HCT116 (cell line): Measurements from ENCODE around the gene CALML3. TPM values are rescaled to one million over a fixed set of nuclear protein-coding genes. Genes with fewer than 3 reads are reported as not detected.

ENCODE experiments used
- ATAC-seq: fragments of 200-7000 bp; cut with Tn5 transposase; 2 replicates; pipeline ENCODE4 v1.9.1; 2020; ENCODE audit warnings: mild to moderate bottlenecking, moderate library complexity
- BruUV-seq: library from RNA; stranded (reverse); fragments of 400-500 nt; replicated peaks from 2 replicates; lab custom pipeline; 2021; lab: Mats Ljungman, UMichigan
- CTCF ChIA-PET: fragments of 300-600 bp; sonication (Branson Sonifier 250); formaldehyde crosslinking; loops from one replicate; lab custom pipeline; 2021; ENCODE audit warnings: antibody characterized with exemption; lab: Charles Lee
- POLR2A ChIA-PET: fragments of 300-600, 350-600 bp; sonication (Branson Sonifier 250); formaldehyde crosslinking; loops from one replicate; lab custom pipeline; 2021; ENCODE audit warnings: antibody characterized with exemption; lab: Charles Lee
- RAD21 ChIA-PET, 2 experiments: fragments of 300-600 bp; sonication (Branson Sonifier 250); formaldehyde crosslinking; loops; one replicate each; lab custom pipeline; 2023; ENCODE audit warnings: low total read pairs in 2 of 2; ENCODE audit not compliant: uncharacterized antibody in 2 of 2, unreplicated experiment in 2 of 2, low non-redundant PET in 1 of 2; lab: Charles Lee
- DNase-seq: peaks from one replicate; pipeline ENCODE4 v3.0.0-alpha.2; 2010; ENCODE audit warnings: low read depth, low spot score
- H2AFZ ChIP-seq: fragments of 200-600 bp; shearing (Covaris generic), sonication (generic); 2 replicates; pipeline ENCODE4 v1.6.1; 2017; ENCODE audit warnings: low read depth, mixed run types, mixed read lengths, antibody characterized with exemption, low read length; ENCODE audit not compliant: poor library complexity, severe bottlenecking
- H3K27ac ChIP-seq: 2 replicates; pipeline ENCODE4 v1.5.1; 2012; ENCODE audit warnings: low read depth, low read length
- H3K27me3 ChIP-seq: fragments of 200-600 bp; sonication (generic); 2 replicates; pipeline ENCODE4 v1.6.1; 2016; ENCODE audit warnings: mixed run types, low read length, mixed read lengths; ENCODE audit not compliant: insufficient read depth
- H3K36me3 ChIP-seq, 2 experiments: fragments of 200-500 bp in 1 of 2; fragments of 200-600 bp in 1 of 2; sonication (Bioruptor generic) in 1 of 2; sonication (generic) in 1 of 2; 2 replicates each; pipeline versions ENCODE4 v1.5.1 to v1.6.1; 2014 to 2016; ENCODE audit warnings: low read length in 2 of 2, inconsistent platforms in 1 of 2, mixed read lengths in 1 of 2, mixed run types in 1 of 2; ENCODE audit not compliant: insufficient read depth in 2 of 2, control insufficient read depth in 1 of 2
- H3K4me1 ChIP-seq, 2 experiments: fragments of 200-600 bp in 1 of 2; sonication (generic) in 1 of 2; 2 replicates each; pipeline versions ENCODE4 v1.5.1 to v1.6.1; 2012 to 2017; ENCODE audit warnings: low read length in 2 of 2, inconsistent platforms in 1 of 2, mild to moderate bottlenecking in 1 of 2, mixed read lengths in 1 of 2, mixed run types in 1 of 2, moderate library complexity in 1 of 2; ENCODE audit not compliant: insufficient read depth in 2 of 2, control insufficient read depth in 1 of 2
- H3K4me2 ChIP-seq: fragments of 200-600 bp; sonication (generic); 2 replicates; pipeline ENCODE4 v1.6.1; 2017; ENCODE audit warnings: mixed run types, low read length, mixed read lengths
- H3K4me3 ChIP-seq, 2 experiments: fragments of 200-600 bp in 1 of 2; sonication (generic) in 1 of 2; replicated peaks in 1 of 2; 2 replicates each; pipeline ENCODE4 v1.5.1; 2011 to 2016; ENCODE audit warnings: low read length in 2 of 2, control low read depth in 1 of 2, low read depth in 1 of 2, mild to moderate bottlenecking in 1 of 2, mixed read lengths in 1 of 2, mixed run types in 1 of 2
- H3K79me2 ChIP-seq: fragments of 200-600 bp; sonication (generic); 2 replicates; pipeline ENCODE4 v1.6.1; 2017; ENCODE audit warnings: mild to moderate bottlenecking, mixed run types, low read length, moderate library complexity, mixed read lengths; ENCODE audit not compliant: insufficient read depth
- H3K9ac ChIP-seq: fragments of 200-600 bp; sonication (generic); 2 replicates; pipeline ENCODE4 v1.6.1; 2016; ENCODE audit warnings: low read length, mixed read lengths
- H3K9me2 ChIP-seq: fragments of 200-600 bp; sonication (generic), shearing (Covaris generic); 2 replicates; pipeline ENCODE4 v1.6.1; 2017; ENCODE audit warnings: mixed run types, mild to moderate bottlenecking, moderate library complexity; ENCODE audit not compliant: insufficient read depth
- H3K9me3 ChIP-seq, 2 experiments: fragments of 200-500 bp in 1 of 2; fragments of 200-600 bp in 1 of 2; sonication (Bioruptor generic) in 1 of 2; sonication (generic) in 1 of 2; 2 replicates each; pipeline ENCODE4 v1.6.1; 2014 to 2017; ENCODE audit warnings: low read length in 2 of 2, mixed read lengths in 2 of 2, inconsistent platforms in 1 of 2, low read depth in 1 of 2, mild to moderate bottlenecking in 1 of 2, mixed run types in 1 of 2, moderate library complexity in 1 of 2; ENCODE audit not compliant: control insufficient read depth in 1 of 2, insufficient read depth in 1 of 2
- H4K20me1 ChIP-seq: fragments of 200-600 bp; sonication (generic), shearing (Covaris generic); 2 replicates; pipeline ENCODE4 v1.6.1; 2017; ENCODE audit warnings: mixed run types, mild to moderate bottlenecking, moderate library complexity; ENCODE audit not compliant: insufficient read depth
- ATF3 ChIP-seq: IDR thresholded peaks from 2 replicates; pipeline ENCODE4 v1.6.1; 2012
- CBX3 ChIP-seq: IDR thresholded peaks from 2 replicates; pipeline ENCODE4 v1.6.1; 2012; ENCODE audit warnings: low read depth
- CEBPB ChIP-seq: IDR thresholded peaks from 2 replicates; pipeline ENCODE4 v1.6.1; 2012; ENCODE audit warnings: low read depth
- FOSL1 ChIP-seq: IDR thresholded peaks from 2 replicates; pipeline ENCODE4 v1.6.1; 2012; ENCODE audit warnings: low read depth
- JUND ChIP-seq: IDR thresholded peaks from 2 replicates; pipeline ENCODE4 v1.6.1; 2012
- MAX ChIP-seq: IDR thresholded peaks from 2 replicates; pipeline ENCODE4 v1.6.1; 2012
- POLR2AphosphoS5 ChIP-seq: IDR thresholded peaks from 2 replicates; pipeline ENCODE4 v1.6.1; 2011; ENCODE audit warnings: mild to moderate bottlenecking, low read depth, low read length, moderate library complexity
- RAD21 ChIP-seq: IDR thresholded peaks from 2 replicates; pipeline ENCODE4 v1.6.1; 2012; ENCODE audit warnings: low read depth, mild to moderate bottlenecking
- SIN3A ChIP-seq: IDR thresholded peaks from 2 replicates; pipeline ENCODE4 v1.6.1; 2012; ENCODE audit warnings: low read depth
- SP1 ChIP-seq: IDR thresholded peaks from 2 replicates; pipeline ENCODE4 v1.6.1; 2012; ENCODE audit warnings: low read depth
- YY1 ChIP-seq: IDR thresholded peaks from 2 replicates; pipeline ENCODE4 v1.6.1; 2011; ENCODE audit warnings: low read length, low read depth, moderate library complexity, mild to moderate bottlenecking; ENCODE audit not compliant: insufficient replicate concordance; ENCODE audit errors: extremely low read depth
- ZFX ChIP-seq: fragments of 450-650 bp; IDR thresholded peaks from 2 replicates; pipeline ENCODE4 v1.6.1; 2017
- intact Hi-C: fragments of 100-400 bp; cut with micrococcal nuclease; formaldehyde crosslinking; loops from 2 replicates; pipeline ENCODE4 v1.10.0; 2022
- total RNA-seq: library from RNA; stranded (reverse); gene quantifications from one replicate; pipeline ENCODE4 v1.2.1, GENCODE V29; 2021; ENCODE audit not compliant: unreplicated experiment
- TF ChIP-seq, protein P1 (sequence below), 3 experiments: fragments of 200-600 bp in 1 of 3; sonication (generic) in 1 of 3; IDR thresholded peaks in 2 of 3; conservative IDR thresholded peaks in 1 of 3; 2 replicates each; pipeline ENCODE4 v1.5.1; 2012 to 2017; ENCODE audit warnings: low read depth in 2 of 3, low read length in 2 of 3, antibody characterized with exemption in 1 of 3, borderline replicate concordance in 1 of 3, control low read depth in 1 of 3, mild to moderate bottlenecking in 1 of 3, mixed read lengths in 1 of 3, mixed run types in 1 of 3, moderate library complexity in 1 of 3; ENCODE audit not compliant: insufficient read depth in 1 of 3
- TF ChIP-seq, protein P2 (sequence below): IDR thresholded peaks from 2 replicates; pipeline ENCODE4 v1.6.1; 2011; ENCODE audit warnings: mild to moderate bottlenecking, low read length, moderate library complexity; ENCODE audit not compliant: insufficient replicate concordance; ENCODE audit errors: extremely low read depth

Gene CALML3
- total RNA-seq, 1 experiment from 2014 or later: not detected

- Histone ChIP-seq H3K27ac (no peak overlapping the region), H3K4me2 (no peak overlapping the region)
- TF ChIP-seq CBX3 (no peak), CEBPB (no peak), POLR2AphosphoS5 (no peak), ATF3 (no peak), JUND (no peak), RAD21 (no peak), YY1 (no peak), FOSL1 (no peak), SIN3A (no peak)
- TF ChIP-seq, all 23 proteins: peak for 0
- DNase-seq: no peak
- ChIA-PET RAD21 (no interaction called here), CTCF (no interaction called here), POLR2A (no interaction called here)
- intact Hi-C loops: no loop called here
- ATAC-seq: no peak
- no peaks in the 10 kb centered on the region for H3K36me3 ChIP-seq
- peaks cover 0 to 3% of the 10 kb centered on the region in 2 experiments; a peak in 1 of 4 replicates for H3K4me1 ChIP-seq
- H4K20me1 ChIP-seq: no peaks in the 10 kb centered on the region
- H3K27me3 ChIP-seq: peaks cover 32% of the 10 kb centered on the region; the same call in 1 of the 2 replicates
- H3K9me3 ChIP-seq: no peaks in the 10 kb centered on the region
- no peaks in the 10 kb centered on the region for H3K79me2 ChIP-seq
- H3K9ac ChIP-seq: no peak overlapping the region
- no peak overlapping the region for H2AFZ ChIP-seq
- no TSS peak for BruUV-seq
- H3K4me3 ChIP-seq: no peak overlapping the region
- no peaks in the 10 kb centered on the region for H3K9me2 ChIP-seq
These were observed 22.7 kb upstream of the CALML3 start for GRCh38 chr10:5502061-5502521.

DNA sequence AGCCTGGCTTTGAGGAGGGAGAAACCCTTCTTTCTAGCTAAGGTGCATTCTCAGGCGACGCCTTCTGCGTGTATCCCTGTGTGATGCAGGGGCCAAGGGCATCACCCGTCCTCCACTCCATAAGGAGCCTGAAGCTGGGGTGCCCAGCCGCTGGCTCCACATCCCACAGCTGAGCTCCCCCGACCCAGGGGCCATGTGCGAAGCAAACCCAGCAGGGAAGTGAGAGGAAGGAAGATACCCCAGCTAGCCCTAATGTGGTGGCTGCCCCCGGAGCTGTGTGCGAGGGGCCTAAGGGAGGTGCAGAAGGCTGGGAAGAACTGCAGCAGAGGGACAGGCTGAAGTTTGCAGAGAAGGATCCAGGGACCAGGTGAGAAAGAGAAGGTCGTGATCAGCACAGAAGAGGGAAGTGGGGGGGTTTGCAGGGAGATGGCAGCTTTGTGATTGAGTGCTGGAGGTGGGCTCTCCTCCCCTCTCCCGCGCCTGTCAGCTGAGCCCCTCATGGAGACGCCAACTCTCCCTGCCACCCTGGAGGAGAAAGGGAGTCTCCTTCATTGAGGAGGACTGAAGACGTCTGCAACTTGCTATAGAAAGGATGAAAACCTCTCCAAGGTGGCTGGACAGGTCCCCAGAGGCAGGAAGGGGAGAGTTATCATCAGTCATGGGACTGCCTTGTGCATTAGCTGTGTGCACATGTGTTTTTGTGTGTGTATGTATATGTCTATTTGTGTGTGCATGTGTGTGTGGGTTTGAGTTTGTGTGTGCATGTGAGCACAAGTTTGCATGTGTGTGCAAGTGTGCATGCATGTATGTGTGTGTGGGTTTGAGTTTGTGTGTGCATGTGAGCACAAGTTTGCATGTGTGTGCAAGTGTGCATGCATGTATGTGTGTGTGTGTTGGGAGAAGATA lies 21.9 kb upstream of the CALML3 start:
- Histone ChIP-seq H3K9me3 (no peaks in the 10 kb centered on the region), H3K9ac (no peak overlapping the region)
- no peak for DNase-seq
- POLR2A ChIA-PET: no interaction called here
- no peak for ATAC-seq
- TF ChIP-seq YY1 (no peak), CBX3 (no peak), SP1 (no peak), ZFX (no peak), MAX (no peak)
- TF ChIP-seq, protein P1, sequence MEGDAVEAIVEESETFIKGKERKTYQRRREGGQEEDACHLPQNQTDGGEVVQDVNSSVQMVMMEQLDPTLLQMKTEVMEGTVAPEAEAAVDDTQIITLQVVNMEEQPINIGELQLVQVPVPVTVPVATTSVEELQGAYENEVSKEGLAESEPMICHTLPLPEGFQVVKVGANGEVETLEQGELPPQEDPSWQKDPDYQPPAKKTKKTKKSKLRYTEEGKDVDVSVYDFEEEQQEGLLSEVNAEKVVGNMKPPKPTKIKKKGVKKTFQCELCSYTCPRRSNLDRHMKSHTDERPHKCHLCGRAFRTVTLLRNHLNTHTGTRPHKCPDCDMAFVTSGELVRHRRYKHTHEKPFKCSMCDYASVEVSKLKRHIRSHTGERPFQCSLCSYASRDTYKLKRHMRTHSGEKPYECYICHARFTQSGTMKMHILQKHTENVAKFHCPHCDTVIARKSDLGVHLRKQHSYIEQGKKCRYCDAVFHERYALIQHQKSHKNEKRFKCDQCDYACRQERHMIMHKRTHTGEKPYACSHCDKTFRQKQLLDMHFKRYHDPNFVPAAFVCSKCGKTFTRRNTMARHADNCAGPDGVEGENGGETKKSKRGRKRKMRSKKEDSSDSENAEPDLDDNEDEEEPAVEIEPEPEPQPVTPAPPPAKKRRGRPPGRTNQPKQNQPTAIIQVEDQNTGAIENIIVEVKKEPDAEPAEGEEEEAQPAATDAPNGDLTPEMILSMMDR (IDR thresholded peaks at IDR 0.05 in 2 of 3, conservative IDR thresholded peaks at IDR 0.05 in 1 of 3; ENCODE audit: borderline replicate concordance in 1 of 3, insufficient read depth in 1 of 3, low read depth in 2 of 3, low read length in 2 of 3): no peak
- TF ChIP-seq, protein P2, sequence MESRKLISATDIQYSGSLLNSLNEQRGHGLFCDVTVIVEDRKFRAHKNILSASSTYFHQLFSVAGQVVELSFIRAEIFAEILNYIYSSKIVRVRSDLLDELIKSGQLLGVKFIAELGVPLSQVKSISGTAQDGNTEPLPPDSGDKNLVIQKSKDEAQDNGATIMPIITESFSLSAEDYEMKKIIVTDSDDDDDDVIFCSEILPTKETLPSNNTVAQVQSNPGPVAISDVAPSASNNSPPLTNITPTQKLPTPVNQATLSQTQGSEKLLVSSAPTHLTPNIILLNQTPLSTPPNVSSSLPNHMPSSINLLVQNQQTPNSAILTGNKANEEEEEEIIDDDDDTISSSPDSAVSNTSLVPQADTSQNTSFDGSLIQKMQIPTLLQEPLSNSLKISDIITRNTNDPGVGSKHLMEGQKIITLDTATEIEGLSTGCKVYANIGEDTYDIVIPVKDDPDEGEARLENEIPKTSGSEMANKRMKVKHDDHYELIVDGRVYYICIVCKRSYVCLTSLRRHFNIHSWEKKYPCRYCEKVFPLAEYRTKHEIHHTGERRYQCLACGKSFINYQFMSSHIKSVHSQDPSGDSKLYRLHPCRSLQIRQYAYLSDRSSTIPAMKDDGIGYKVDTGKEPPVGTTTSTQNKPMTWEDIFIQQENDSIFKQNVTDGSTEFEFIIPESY: no peak
- TF ChIP-seq, all 23 proteins: peak for 0
- Histone ChIP-seq H3K4me3 (no peak overlapping the region), H4K20me1 (no peaks in the 10 kb centered on the region), H3K9me2 (no peaks in the 10 kb centered on the region), H3K27ac (no peak overlapping the region), H3K27me3 (peaks cover 32% of the 10 kb centered on the region; the same call in 1 of the 2 replicates), H2AFZ (no peak overlapping the region), H3K4me1 (peaks cover 0 to 3% of the 10 kb centered on the region in 2 experiments; a peak in 1 of 4 replicates), H3K36me3 (no peaks in the 10 kb centered on the region), H3K4me2 (no peak overlapping the region), H3K79me2 (no peaks in the 10 kb centered on the region)
- ChIA-PET CTCF (no interaction called here), RAD21 (no interaction called here)
- intact Hi-C loops: no loop called here
- BruUV-seq: no TSS peak
